HFFc6 (cell line): ENCODE measurements around the gene MED27. TPM values are rescaled to one million over a fixed set of nuclear protein-coding genes. Genes with fewer than 3 reads are reported as not detected.

Source experiments
- DNase-seq: peaks from one replicate; pipeline ENCODE4 v3.0.0-alpha.2; 2018
- H3K27ac Mint-ChIP-seq: 2 replicates; pipeline ENCODE4 v1.8.0; 2020; ENCODE audit warnings: mild to moderate bottlenecking, mixed read lengths
- H3K27me3 Mint-ChIP-seq: 2 replicates; pipeline ENCODE4 v1.8.0; 2021; ENCODE audit warnings: mild to moderate bottlenecking, moderate library complexity, mixed read lengths; ENCODE audit not compliant: insufficient read depth
- H3K36me3 Mint-ChIP-seq: 2 replicates; pipeline ENCODE4 v1.8.0; 2021; ENCODE audit warnings: low read depth, mixed read lengths
- H3K4me1 Mint-ChIP-seq: 2 replicates; pipeline ENCODE4 v1.8.0; 2020; ENCODE audit warnings: low read depth, mixed read lengths
- H3K4me3 Mint-ChIP-seq: 2 replicates; pipeline ENCODE4 v1.8.0; 2020; ENCODE audit warnings: mild to moderate bottlenecking, moderate library complexity, mixed read lengths
- H3K9me3 Mint-ChIP-seq: 2 replicates; pipeline ENCODE4 v1.8.0; 2020; ENCODE audit warnings: mild to moderate bottlenecking, mixed read lengths
- CTCF ChIP-seq: fragments of 200-600 bp; sonication (generic); IDR thresholded peaks from 2 replicates; pipeline ENCODE4 v1.5.0; 2021; ENCODE audit warnings: antibody characterized with exemption, mild to moderate bottlenecking
- total RNA-seq, 6 experiments: library from RNA; stranded (reverse); fragmentation: NEBNext Ultra II Directional; extraction: Animal tissue kit (Norgen Biotek cat#: 25700); gene quantifications; 2 replicates in 1 of 6; 3 replicates in 5 of 6; pipeline ENCODE4 v1.2.3, GENCODE V29; 2021

The MED27 gene
- total RNA-seq, 6 experiments from 2014 or later, result 30.2 to 37.7 (median 32.7) TPM

GRCh38 chr9:131840220-131840619, 239.4 kb downstream of the MED27 start:
- Mint-ChIP-seq H3K4me1 (peaks cover 16% of the 10 kb centered on the region), H3K9me3 (no peaks in the 10 kb centered on the region), H3K27me3 (peaks cover 45% of the 10 kb centered on the region), H3K27ac (no peak overlapping the region), H3K36me3 (no peaks in the 10 kb centered on the region), H3K4me3 (no peak overlapping the region)
- TF ChIP-seq CTCF, result 0 out of 2 replicates have a peak, but pooled peaks have one; percentile 5
- no peak for DNase-seq

- Mint-ChIP-seq H3K4me1 (peaks cover 16% of the 10 kb centered on the region), H3K4me3 (no peak overlapping the region), H3K27ac (peak overlapping the region; percentile 40; the same call in 1 of the 2 replicates), H3K27me3 (peaks cover 45% of the 10 kb centered on the region), H3K36me3 (no peaks in the 10 kb centered on the region), H3K9me3 (peaks cover 5% of the 10 kb centered on the region; the same call in 1 of the 2 replicates)
- TF ChIP-seq CTCF, result no peak; the same call in 1 of the 2 replicates
- DNase-seq, result peak; percentile 83
These were observed 240.2 kb downstream of the MED27 start for GRCh38 chr9:131839281-131840084.

- no peak for DNase-seq
- H3K27me3 Mint-ChIP-seq, result peaks cover 41% of the 10 kb centered on the region
- no peak overlapping the region for H3K4me3 Mint-ChIP-seq
- no peak for TF ChIP-seq CTCF
- H3K9me3 Mint-ChIP-seq, result peaks cover 13% of the 10 kb centered on the region
- H3K36me3 Mint-ChIP-seq, result peaks cover 6% of the 10 kb centered on the region
- H3K4me1 Mint-ChIP-seq, result peaks cover 16% of the 10 kb centered on the region
- no peak overlapping the region for H3K27ac Mint-ChIP-seq
These were observed 241.0 kb downstream of the MED27 start for GRCh38 chr9:131838530-131839280.

- peaks cover 37% of the 10 kb centered on the region for H3K27me3 Mint-ChIP-seq
- H3K4me1 Mint-ChIP-seq, result peaks cover 16% of the 10 kb centered on the region
- H3K4me3 Mint-ChIP-seq, result no peak overlapping the region
- no peak overlapping the region for H3K27ac Mint-ChIP-seq
- H3K9me3 Mint-ChIP-seq, result peaks cover 22% of the 10 kb centered on the region
- DNase-seq, result no peak
- no peak for TF ChIP-seq CTCF
- H3K36me3 Mint-ChIP-seq, result peaks cover 6% of the 10 kb centered on the region
These were observed 241.8 kb downstream of the MED27 start for GRCh38 chr9:131837836-131838235.

- H3K9me3 Mint-ChIP-seq, result peaks cover 25% of the 10 kb centered on the region
- no peak for DNase-seq
- no peak overlapping the region for H3K4me3 Mint-ChIP-seq
- TF ChIP-seq CTCF, result no peak
- H3K27ac Mint-ChIP-seq, result no peak overlapping the region
- H3K4me1 Mint-ChIP-seq, result peaks cover 16% of the 10 kb centered on the region
- H3K36me3 Mint-ChIP-seq, result peaks cover 6% of the 10 kb centered on the region
- peaks cover 37% of the 10 kb centered on the region for H3K27me3 Mint-ChIP-seq
These were observed 242.4 kb downstream of the MED27 start for GRCh38 chr9:131837316-131837715.
